ENCODE data around the gene CACNA1B. TPM values are rescaled to one million over a fixed set of nuclear protein-coding genes. Genes with fewer than 3 reads are reported as not detected.

Gene CACNA1B
- total RNA-seq, 1 experiment from 2014 or later, result 0.03 TPM

DNA sequence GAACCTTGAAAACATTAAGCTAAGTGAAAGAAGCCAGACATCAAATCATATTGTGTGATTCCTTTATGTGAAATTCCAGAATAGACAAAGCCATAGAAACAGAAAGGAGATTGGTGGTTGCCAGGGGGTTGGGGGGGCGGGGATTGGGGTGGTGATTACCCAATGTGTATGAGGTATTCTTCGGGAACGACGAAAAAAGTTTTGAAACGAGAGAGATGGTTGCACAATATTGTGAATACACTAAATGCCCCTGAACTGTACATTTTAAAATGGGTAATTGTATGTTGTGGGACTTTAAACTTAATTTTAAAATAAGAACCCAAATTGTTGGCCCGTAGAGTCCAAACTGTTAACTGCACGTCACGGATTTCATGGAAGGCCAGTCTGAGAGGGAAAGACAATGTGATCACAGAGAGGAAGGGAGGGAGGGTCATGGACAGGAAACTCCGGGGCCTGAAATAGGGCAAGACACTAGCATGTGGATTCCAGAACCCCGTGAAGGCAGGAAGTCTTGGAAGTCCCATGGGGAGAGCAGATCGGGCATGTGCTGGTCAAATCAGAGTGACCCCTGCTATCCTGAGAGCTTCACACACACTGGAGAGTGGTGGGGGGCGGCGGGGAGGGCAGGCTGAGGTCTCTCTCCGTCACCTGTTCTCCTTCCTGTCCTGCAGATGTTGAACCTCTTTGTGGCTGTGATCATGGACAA lies 218.4 kb downstream of the CACNA1B start:
- H3K27ac ChIP-seq, result no peak overlapping the region
- no peak overlapping the region for H3K4me3 ChIP-seq
- no peaks in the 10 kb centered on the region for H3K9me3 ChIP-seq (replicated peaks)
- H3K36me3 ChIP-seq, result no peaks in the 10 kb centered on the region
- no peak for DNase-seq (ENCODE audit: low read depth in 1 of 2, low spot score in 2 of 2)
- H3K27me3 ChIP-seq (replicated peaks), result no peaks in the 10 kb centered on the region
- no peaks in the 10 kb centered on the region for H3K4me1 ChIP-seq (replicated peaks)

DNA sequence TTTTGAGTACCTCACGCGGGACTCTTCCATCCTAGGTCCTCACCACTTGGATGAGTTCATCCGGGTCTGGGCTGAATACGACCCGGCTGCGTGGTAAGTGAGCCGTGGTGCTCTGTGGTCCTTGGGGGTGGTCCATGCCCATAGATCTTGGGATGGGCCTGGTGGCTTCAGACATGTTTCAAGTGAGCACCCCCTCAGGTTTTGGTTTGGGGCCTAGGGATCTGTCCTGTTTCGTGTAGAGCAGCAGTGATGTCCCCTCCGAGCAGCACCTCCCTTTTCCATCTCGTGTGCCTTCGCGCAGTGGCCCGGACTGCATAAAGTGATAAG lies 218.9 kb downstream of the CACNA1B start:
- Histone ChIP-seq H3K27ac (no peak overlapping the region), H3K27me3 (replicated peaks) (no peaks in the 10 kb centered on the region), H3K4me3 (no peak overlapping the region), H3K9me3 (replicated peaks) (no peaks in the 10 kb centered on the region), H3K36me3 (no peaks in the 10 kb centered on the region), H3K4me1 (replicated peaks) (no peaks in the 10 kb centered on the region)
- no peak for DNase-seq (ENCODE audit: low read depth in 1 of 2, low spot score in 2 of 2)

DNA sequence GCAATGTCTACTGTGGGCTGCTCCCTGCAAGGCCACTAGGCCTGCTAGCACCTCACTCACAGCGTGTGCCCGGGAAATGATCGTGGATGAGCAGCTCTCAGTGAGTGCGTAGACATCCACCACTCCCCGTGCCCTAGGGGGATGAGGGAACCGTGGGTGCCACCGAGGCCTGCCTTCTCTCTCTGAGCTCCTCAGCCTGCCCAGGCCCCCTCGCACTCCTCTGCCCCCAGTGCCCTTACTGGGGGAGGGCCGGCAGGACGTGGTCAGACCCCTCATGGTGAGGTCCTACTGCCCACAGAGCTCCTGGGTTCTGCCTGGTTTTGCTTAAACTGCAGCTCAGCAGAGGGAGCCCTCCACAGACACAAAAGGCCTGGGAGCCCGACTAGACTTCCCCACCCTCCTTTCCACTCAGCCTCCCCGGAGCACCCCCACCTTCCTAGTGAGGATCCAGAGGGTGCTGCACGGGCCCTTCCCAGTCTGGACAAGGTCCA lies 220.0 kb downstream of the CACNA1B start:
- Histone ChIP-seq H3K27ac (no peak overlapping the region), H3K9me3 (replicated peaks) (no peaks in the 10 kb centered on the region), H3K4me3 (no peak overlapping the region), H3K4me1 (replicated peaks) (no peaks in the 10 kb centered on the region), H3K27me3 (replicated peaks) (no peaks in the 10 kb centered on the region), H3K36me3 (no peaks in the 10 kb centered on the region)
- DNase-seq (ENCODE audit: low read depth in 1 of 2, low spot score in 2 of 2), result no peak

DNA sequence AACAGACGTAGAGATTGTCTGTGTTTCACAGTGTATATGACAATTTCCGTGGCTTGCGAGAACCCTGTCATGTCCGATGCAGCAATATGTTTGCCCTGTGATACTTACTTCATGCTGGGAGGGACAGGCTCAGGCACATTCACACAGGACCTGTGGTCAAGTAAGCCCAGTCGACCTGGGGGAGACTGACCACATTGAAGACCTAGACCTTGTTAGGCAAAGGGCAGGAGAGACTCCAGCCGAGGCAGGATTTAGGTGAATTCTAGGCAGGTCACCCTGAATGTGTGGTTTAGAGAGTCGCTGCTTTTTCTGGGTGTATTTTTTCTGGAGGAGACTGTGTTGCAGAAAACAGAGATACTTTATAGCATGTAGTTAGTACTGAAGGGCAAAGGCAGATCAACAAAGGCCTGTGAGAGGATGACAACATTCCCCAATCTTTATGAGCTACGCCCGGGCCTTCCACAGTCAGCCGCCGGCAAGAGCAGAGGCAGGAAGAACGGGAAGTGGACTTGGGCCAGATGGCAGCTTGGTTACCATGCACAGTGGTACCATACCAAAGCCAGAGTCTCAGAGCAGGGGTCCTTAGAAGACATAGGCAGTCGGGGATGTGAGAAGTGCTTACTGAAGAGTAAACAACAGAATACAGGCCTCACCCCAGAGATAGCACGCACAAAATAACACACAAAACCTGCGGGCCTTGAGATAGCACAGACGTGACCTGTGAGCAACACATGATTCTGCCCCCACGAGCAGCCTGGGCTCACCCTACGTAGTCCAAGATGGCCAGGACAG lies 220.7 kb downstream of the CACNA1B start:
- Histone ChIP-seq H3K36me3 (no peaks in the 10 kb centered on the region), H3K4me3 (no peak overlapping the region), H3K27me3 (replicated peaks) (no peaks in the 10 kb centered on the region), H3K4me1 (replicated peaks) (no peaks in the 10 kb centered on the region), H3K9me3 (replicated peaks) (no peaks in the 10 kb centered on the region), H3K27ac (no peak overlapping the region)
- no peak for DNase-seq (ENCODE audit: low read depth in 1 of 2, low spot score in 2 of 2)

- no peaks in the 10 kb centered on the region for H3K36me3 ChIP-seq
- H3K4me1 ChIP-seq (replicated peaks), result no peaks in the 10 kb centered on the region
- H3K27me3 ChIP-seq (replicated peaks), result no peaks in the 10 kb centered on the region
- no peak overlapping the region for H3K27ac ChIP-seq
- H3K9me3 ChIP-seq (replicated peaks), result no peaks in the 10 kb centered on the region
- DNase-seq (ENCODE audit: low read depth in 1 of 2, low spot score in 2 of 2), result no peak
- no peak overlapping the region for H3K4me3 ChIP-seq
Measured at GRCh38 chr9:138098908-138099791, 221.6 kb downstream of the CACNA1B start.

GRCh38 chr9:138099803-138100598 lies 222.4 kb downstream of the CACNA1B start:
- no peaks in the 10 kb centered on the region for H3K36me3 ChIP-seq
- H3K4me1 ChIP-seq (replicated peaks), result no peaks in the 10 kb centered on the region
- DNase-seq (ENCODE audit: low read depth in 1 of 2, low spot score in 2 of 2), result no peak
- H3K4me3 ChIP-seq, result no peak overlapping the region
- no peaks in the 10 kb centered on the region for H3K9me3 ChIP-seq (replicated peaks)
- H3K27ac ChIP-seq, result no peak overlapping the region
- H3K27me3 ChIP-seq (replicated peaks), result no peaks in the 10 kb centered on the region

GRCh38 chr9:138100711-138101350 lies 223.2 kb downstream of the CACNA1B start:
- Histone ChIP-seq H3K9me3 (replicated peaks) (no peaks in the 10 kb centered on the region), H3K4me1 (replicated peaks) (no peaks in the 10 kb centered on the region), H3K27me3 (replicated peaks) (no peaks in the 10 kb centered on the region), H3K36me3 (no peaks in the 10 kb centered on the region), H3K4me3 (no peak overlapping the region), H3K27ac (no peak overlapping the region)
- no peak for DNase-seq (ENCODE audit: low read depth in 1 of 2, low spot score in 2 of 2)

DNA sequence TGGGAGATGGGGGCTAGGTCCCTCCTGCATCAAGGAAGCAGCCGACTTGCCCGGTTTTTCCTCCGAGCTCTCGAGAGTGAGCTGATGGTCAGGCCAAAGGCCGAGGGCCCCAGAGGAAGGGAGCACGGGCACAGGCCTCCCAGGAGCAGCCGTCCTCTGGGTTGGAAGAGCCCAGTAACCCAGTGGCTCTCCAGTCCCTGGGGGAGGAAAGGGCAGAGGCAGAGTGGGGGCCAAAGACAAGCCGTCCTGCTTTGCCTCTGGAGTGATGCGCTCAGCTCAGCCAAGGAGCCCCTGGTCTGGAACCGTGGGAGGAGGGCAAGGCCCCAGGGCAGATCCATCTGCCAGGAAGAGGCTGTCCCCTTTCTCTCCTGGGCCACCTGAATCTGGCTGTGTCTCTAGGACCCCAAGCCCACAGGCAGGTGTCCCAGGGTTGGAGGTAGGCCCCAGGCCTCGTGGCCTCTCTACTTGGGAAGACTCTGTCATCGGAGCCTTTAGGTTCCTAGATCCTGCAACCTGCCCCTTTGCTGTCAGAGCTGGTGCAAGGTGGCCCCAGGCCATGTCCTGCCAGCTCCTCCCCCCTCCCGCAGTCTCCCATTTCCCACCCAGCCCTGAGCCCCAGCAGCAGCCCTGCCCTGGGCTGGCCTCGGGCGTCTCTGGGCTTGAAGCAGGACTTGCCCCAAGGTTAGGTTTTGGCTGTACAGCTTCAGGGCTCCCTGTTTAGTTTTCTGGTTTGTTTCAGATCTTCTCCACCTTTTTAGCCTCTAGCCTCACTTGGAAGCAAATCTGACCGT lies 224.1 kb downstream of the CACNA1B start:
- no peaks in the 10 kb centered on the region for H3K27me3 ChIP-seq (replicated peaks)

DNA sequence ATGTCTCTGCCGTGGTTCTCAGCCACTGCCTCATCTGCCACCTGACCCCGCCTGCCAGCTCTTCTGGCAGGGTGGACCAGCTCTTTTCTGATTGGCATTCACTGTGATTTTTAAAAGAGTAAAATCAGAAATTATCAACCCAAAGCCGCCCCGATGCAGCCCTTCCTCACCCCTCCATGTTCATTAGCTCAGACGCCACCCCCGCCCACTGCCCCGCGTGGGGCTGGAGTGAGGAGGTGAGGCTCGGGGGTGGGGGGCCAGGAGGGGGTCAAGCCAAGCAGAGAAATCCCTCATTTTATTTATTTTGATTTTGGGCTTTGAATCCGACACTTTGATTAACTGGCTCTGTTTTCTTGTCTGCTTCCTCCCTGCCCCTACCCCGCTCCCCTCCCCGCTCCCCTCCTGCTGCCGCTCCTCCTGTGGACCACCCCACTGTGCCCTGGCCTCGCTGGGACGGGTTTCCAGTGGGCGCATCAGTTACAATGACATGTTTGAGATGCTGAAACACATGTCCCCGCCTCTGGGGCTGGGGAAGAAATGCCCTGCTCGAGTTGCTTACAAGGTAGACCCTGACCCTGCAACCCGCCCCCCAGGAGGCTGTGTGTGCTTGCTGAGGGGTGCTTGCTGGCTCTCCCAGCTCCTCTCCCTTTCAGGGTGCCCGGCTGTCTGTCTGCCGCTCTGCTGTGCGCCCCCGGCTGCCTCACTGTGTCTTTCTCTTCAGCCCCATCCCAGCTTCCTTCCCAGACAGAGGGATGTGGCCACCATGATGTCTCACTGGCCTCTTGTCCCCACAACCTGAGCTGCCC lies 224.9 kb downstream of the CACNA1B start:
- H3K4me3 ChIP-seq, result no peak overlapping the region
- no peaks in the 10 kb centered on the region for H3K9me3 ChIP-seq (replicated peaks)
- no peak for DNase-seq (ENCODE audit: low read depth in 1 of 2, low spot score in 2 of 2)
- H3K4me1 ChIP-seq (replicated peaks), result no peaks in the 10 kb centered on the region
- no peaks in the 10 kb centered on the region for H3K27me3 ChIP-seq (replicated peaks)
- H3K27ac ChIP-seq, result no peak overlapping the region
- H3K36me3 ChIP-seq, result no peaks in the 10 kb centered on the region

More for the DNA sequence above, 224.1 kb downstream of the CACNA1B start:
- H3K36me3 ChIP-seq, result no peaks in the 10 kb centered on the region
- H3K4me3 ChIP-seq, result no peak overlapping the region
- no peak for DNase-seq (ENCODE audit: low read depth in 1 of 2, low spot score in 2 of 2)
- no peak overlapping the region for H3K27ac ChIP-seq
- H3K9me3 ChIP-seq (replicated peaks), result no peaks in the 10 kb centered on the region
- H3K4me1 ChIP-seq (replicated peaks), result no peaks in the 10 kb centered on the region

DNA sequence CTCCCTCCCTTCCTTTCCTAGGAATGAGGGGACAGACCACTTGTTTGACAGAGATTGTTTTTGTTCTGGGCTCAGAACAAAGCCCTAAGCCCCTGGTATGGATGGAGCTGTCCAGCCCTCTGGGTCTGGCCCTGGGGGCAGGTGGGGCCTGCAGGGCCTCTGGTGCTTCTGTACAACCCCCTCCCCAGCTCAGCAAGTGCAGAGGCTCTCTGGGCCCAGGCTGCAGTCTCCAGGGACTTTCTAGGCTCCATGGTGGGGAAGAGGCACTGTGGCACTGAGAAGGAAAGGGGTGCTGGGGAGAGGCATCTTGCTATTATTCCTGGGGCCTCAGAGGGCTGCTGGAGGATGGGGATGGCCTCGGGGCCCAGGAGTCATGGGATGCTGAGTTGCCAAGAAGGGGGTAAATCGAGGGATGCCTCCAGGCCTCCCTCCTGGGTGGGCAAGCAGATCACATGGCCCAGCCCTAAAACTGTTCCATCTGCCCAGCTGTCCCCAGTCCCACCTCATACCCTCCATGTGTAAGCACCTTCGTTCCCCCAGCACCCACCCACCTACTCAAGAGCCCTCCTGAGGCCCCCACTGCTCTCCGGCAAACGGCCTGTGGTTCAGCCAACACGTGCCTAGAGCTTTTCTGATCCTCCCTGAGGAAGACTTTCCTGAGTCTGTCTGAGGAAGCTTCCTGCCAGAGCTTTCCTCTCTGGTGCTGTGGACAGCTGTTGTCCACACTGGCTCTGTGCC lies 225.7 kb downstream of the CACNA1B start:
- no peaks in the 10 kb centered on the region for H3K9me3 ChIP-seq (replicated peaks)
- H3K4me3 ChIP-seq, result no peak overlapping the region
- H3K4me1 ChIP-seq (replicated peaks), result no peaks in the 10 kb centered on the region
- DNase-seq (ENCODE audit: low read depth in 1 of 2, low spot score in 2 of 2), result no peak
- no peak overlapping the region for H3K27ac ChIP-seq
- H3K27me3 ChIP-seq (replicated peaks), result no peaks in the 10 kb centered on the region
- H3K36me3 ChIP-seq, result no peaks in the 10 kb centered on the region

DNA sequence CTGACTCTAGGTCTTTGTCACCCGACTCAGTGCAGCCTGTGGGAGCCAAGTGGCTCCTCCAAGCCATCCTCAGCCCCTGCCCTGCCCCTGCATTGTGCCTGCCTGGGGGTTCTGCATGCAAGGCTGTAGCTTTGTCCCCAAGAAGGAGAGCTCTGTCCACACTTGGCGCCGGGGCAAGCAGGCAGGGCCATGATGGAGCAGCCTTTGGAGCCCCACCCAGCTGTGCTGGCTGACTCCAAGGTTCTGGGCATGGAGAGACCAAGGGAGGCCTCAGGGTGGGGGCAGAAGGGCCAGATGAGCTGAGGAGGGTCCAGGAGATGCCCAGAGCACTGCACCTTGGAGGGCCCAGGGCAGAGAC lies 226.2 kb downstream of the CACNA1B start:
- H3K27ac ChIP-seq, result no peak overlapping the region
- no peaks in the 10 kb centered on the region for H3K36me3 ChIP-seq
- no peak for DNase-seq (ENCODE audit: low read depth in 1 of 2, low spot score in 2 of 2)
- no peak overlapping the region for H3K4me3 ChIP-seq
- H3K27me3 ChIP-seq (replicated peaks), result no peaks in the 10 kb centered on the region
- H3K9me3 ChIP-seq (replicated peaks), result no peaks in the 10 kb centered on the region
- no peaks in the 10 kb centered on the region for H3K4me1 ChIP-seq (replicated peaks)

All from SJSA1 (cell line).